Measurements from ENCODE around the gene GDI2. TPM values are rescaled to one million over a fixed set of nuclear protein-coding genes. Genes with fewer than 3 reads are reported as not detected.

The GDI2 gene
- total RNA-seq, 1 experiment from 2014 or later = 325 TPM

DNA sequence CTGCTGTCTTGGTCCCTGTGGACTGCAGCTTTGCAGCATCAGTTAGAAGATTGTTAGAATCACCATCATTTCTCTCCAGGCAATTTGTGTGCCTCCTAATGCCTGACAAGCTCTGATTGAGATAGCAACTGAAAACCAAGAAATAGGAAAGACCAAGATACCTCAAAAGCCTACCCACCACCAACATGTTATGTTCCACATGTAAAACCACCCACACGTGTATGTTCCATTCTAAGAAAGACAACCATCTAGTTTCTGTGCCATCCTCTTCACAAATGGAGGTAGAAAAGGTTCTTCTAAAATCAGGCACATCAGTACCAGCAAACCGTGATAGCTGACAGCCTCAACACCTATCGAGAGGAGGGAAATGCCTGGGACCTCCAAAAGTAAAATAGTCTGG lies 81.7 kb downstream of the GDI2 start:
- CTCF ChIA-PET = no interaction called here
- POLR2A ChIA-PET (ENCODE audit: low non-redundant PET) = no interaction called here
- Histone ChIP-seq H3K36me3 (ENCODE audit: insufficient read depth, low read length, poor library complexity, severe bottlenecking) (peaks cover 18% of the 10 kb centered on the region), H3K4me3 (ENCODE audit: low read depth, low read length, poor library complexity, severe bottlenecking) (no peak overlapping the region), H3K27me3 (replicated peaks; ENCODE audit: insufficient read depth, low read depth, low read length, poor library complexity) (no peaks in the 10 kb centered on the region), H3K4me1 (ENCODE audit: insufficient read depth, low read length, poor library complexity, severe bottlenecking) (no peaks in the 10 kb centered on the region), H3K27ac (ENCODE audit: low read depth, low read length, poor library complexity, severe bottlenecking) (no peak overlapping the region), H3K9me3 (ENCODE audit: low read depth, low read length, poor library complexity, severe bottlenecking) (no peaks in the 10 kb centered on the region)
- no TSS peak for BruUV-seq (replicated peaks)
- intact Hi-C loops (cut with micrococcal nuclease; ENCODE audit: unreplicated experiment) = no loop called here
- DNase-seq (ENCODE audit: low spot score) = no peak
- no peak for TF ChIP-seq EZH2 (IDR thresholded peaks at IDR 0.05; ENCODE audit: borderline replicate concordance, low read depth, low read length, poor library complexity, severe bottlenecking)

DNA sequence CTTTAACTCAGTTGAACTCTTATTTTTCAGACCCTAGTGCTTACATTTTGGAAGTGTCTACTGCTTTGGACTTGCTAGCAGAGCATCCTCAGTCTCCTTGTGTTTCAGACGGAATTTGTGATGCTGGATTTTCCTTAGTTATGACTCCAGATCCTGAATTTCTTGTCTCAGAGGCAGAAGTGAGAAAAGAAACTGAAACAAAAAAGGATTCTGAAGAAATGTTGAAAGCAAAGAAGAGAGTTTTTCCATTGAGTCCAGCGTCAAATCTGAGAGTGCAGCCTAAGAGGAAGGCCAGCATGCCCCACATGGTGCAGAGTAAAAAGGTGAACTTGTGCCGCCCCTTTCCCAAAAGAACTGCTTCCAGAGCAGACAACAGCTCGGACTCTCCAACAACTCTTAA lies 82.5 kb downstream of the GDI2 start:
- Histone ChIP-seq H3K36me3 (ENCODE audit: insufficient read depth, low read length, poor library complexity, severe bottlenecking) (peaks cover 18% of the 10 kb centered on the region), H3K27me3 (replicated peaks; ENCODE audit: insufficient read depth, low read depth, low read length, poor library complexity) (no peaks in the 10 kb centered on the region), H3K4me1 (ENCODE audit: insufficient read depth, low read length, poor library complexity, severe bottlenecking) (no peaks in the 10 kb centered on the region), H3K4me3 (ENCODE audit: low read depth, low read length, poor library complexity, severe bottlenecking) (no peak overlapping the region), H3K27ac (ENCODE audit: low read depth, low read length, poor library complexity, severe bottlenecking) (no peak overlapping the region), H3K9me3 (ENCODE audit: low read depth, low read length, poor library complexity, severe bottlenecking) (no peaks in the 10 kb centered on the region)
- BruUV-seq (replicated peaks) = no TSS peak
- no peak for DNase-seq (ENCODE audit: low spot score)
- CTCF ChIA-PET = no interaction called here
- intact Hi-C loops (cut with micrococcal nuclease; ENCODE audit: unreplicated experiment) = no loop called here
- TF ChIP-seq, protein P1, sequence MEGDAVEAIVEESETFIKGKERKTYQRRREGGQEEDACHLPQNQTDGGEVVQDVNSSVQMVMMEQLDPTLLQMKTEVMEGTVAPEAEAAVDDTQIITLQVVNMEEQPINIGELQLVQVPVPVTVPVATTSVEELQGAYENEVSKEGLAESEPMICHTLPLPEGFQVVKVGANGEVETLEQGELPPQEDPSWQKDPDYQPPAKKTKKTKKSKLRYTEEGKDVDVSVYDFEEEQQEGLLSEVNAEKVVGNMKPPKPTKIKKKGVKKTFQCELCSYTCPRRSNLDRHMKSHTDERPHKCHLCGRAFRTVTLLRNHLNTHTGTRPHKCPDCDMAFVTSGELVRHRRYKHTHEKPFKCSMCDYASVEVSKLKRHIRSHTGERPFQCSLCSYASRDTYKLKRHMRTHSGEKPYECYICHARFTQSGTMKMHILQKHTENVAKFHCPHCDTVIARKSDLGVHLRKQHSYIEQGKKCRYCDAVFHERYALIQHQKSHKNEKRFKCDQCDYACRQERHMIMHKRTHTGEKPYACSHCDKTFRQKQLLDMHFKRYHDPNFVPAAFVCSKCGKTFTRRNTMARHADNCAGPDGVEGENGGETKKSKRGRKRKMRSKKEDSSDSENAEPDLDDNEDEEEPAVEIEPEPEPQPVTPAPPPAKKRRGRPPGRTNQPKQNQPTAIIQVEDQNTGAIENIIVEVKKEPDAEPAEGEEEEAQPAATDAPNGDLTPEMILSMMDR (conservative IDR thresholded peaks at IDR 0.05; ENCODE audit: low read depth, low read length) = no peak
- no peak for TF ChIP-seq EZH2 (IDR thresholded peaks at IDR 0.05; ENCODE audit: borderline replicate concordance, low read depth, low read length, poor library complexity, severe bottlenecking)
- POLR2A ChIA-PET (ENCODE audit: low non-redundant PET) = no interaction called here

DNA sequence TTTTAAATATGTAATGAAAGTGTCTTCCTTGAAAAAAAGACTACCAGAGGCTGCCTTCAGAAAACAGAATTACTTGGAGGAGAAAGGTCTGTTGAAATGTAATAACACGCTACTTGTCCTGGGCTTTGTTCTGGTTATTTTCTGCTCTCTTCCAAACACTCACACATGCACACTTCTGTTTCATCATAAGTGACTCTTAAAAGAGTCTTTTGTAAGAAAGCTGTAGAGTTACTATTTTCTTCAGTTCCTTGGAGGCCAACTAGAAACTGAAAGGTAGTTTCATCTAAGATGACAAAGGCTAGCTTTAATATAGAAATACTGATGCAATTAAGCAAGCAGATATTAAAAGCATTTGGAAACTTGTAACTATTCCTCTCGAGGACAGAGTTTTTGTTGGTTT lies 89.5 kb downstream of the GDI2 start:
- ChIA-PET POLR2A (ENCODE audit: low non-redundant PET) (no interaction called here), CTCF (no interaction called here)
- Histone ChIP-seq H3K27ac (ENCODE audit: low read depth, low read length, poor library complexity, severe bottlenecking) (no peak overlapping the region), H3K36me3 (ENCODE audit: insufficient read depth, low read length, poor library complexity, severe bottlenecking) (peaks cover 13% of the 10 kb centered on the region), H3K9me3 (ENCODE audit: low read depth, low read length, poor library complexity, severe bottlenecking) (no peaks in the 10 kb centered on the region), H3K4me3 (ENCODE audit: low read depth, low read length, poor library complexity, severe bottlenecking) (no peak overlapping the region), H3K27me3 (replicated peaks; ENCODE audit: insufficient read depth, low read depth, low read length, poor library complexity) (no peaks in the 10 kb centered on the region), H3K4me1 (ENCODE audit: insufficient read depth, low read length, poor library complexity, severe bottlenecking) (no peaks in the 10 kb centered on the region)
- no TSS peak for BruUV-seq (replicated peaks)
- TF ChIP-seq, protein P1 (conservative IDR thresholded peaks at IDR 0.05; ENCODE audit: low read depth, low read length) = no peak
- TF ChIP-seq EZH2 (IDR thresholded peaks at IDR 0.05; ENCODE audit: borderline replicate concordance, low read depth, low read length, poor library complexity, severe bottlenecking) = no peak
- intact Hi-C loops (cut with micrococcal nuclease; ENCODE audit: unreplicated experiment) = no loop called here
- no peak for DNase-seq (ENCODE audit: low spot score)

DNA sequence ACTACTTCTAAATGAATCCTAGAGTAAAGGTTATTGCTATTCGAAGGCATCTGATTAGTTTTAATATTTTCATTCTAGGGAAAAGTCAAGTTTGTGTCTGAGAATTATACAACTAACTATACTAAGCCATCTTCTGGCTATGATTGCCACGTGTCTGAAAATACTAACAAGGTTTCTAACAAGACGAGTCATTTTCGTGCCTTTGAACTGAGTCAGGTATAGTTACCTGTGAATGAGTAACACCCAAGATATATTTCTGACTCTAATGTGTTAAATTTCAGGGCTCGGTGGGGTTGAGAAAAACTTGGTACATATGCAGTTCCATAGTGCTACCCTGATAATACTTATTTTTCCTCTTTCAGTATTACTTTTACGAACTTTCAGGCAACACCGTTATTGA lies 93.1 kb downstream of the GDI2 start:
- Histone ChIP-seq H3K9me3 (ENCODE audit: low read depth, low read length, poor library complexity, severe bottlenecking) (no peaks in the 10 kb centered on the region), H3K27ac (ENCODE audit: low read depth, low read length, poor library complexity, severe bottlenecking) (no peak overlapping the region), H3K27me3 (replicated peaks; ENCODE audit: insufficient read depth, low read depth, low read length, poor library complexity) (no peaks in the 10 kb centered on the region), H3K4me3 (ENCODE audit: low read depth, low read length, poor library complexity, severe bottlenecking) (no peak overlapping the region), H3K36me3 (ENCODE audit: insufficient read depth, low read length, poor library complexity, severe bottlenecking) (peaks cover 6% of the 10 kb centered on the region), H3K4me1 (ENCODE audit: insufficient read depth, low read length, poor library complexity, severe bottlenecking) (no peaks in the 10 kb centered on the region)
- ChIA-PET POLR2A (ENCODE audit: low non-redundant PET) (no interaction called here), CTCF (no interaction called here)
- TF ChIP-seq EZH2 (IDR thresholded peaks at IDR 0.05; ENCODE audit: borderline replicate concordance, low read depth, low read length, poor library complexity, severe bottlenecking) = no peak
- TF ChIP-seq, protein P1 (conservative IDR thresholded peaks at IDR 0.05; ENCODE audit: low read depth, low read length) = no peak
- intact Hi-C loops (cut with micrococcal nuclease; ENCODE audit: unreplicated experiment) = no loop called here
- no peak for DNase-seq (ENCODE audit: low spot score)
- BruUV-seq (replicated peaks) = no TSS peak

Data from A673 (cell line).